ENCODE results near the gene WFDC8. TPM values are rescaled to one million over a fixed set of nuclear protein-coding genes. Genes with fewer than 3 reads are reported as not detected.

WFDC8 gene
- total RNA-seq, 1 experiment from 2014 or later: not detected

DNA sequence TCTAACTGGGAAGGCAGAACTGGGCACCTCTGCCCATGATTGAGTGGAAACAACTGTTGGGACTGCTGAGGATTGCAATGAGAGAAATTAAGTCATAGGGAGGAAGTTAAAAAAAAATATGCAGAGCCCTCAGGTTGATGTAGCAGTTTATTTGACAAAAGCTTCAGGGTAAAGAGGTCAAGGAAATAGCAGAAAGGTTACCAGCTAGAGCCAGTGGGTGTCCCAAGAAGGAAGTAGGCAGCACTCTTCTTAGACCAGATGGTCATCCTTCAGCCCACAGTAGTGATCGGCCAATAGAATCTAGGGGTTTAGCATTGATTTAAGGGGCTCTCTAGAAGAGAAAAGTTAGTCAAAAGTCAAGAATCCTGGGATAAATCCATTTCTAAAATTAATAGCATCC lies 28.7 kb upstream of the WFDC8 start:
- no peak overlapping the region for H3K4me2 ChIP-seq (ENCODE audit: low read length)
- no peaks in the 10 kb centered on the region for H3K79me2 ChIP-seq (ENCODE audit: low read length)
- TF ChIP-seq, protein P1, sequence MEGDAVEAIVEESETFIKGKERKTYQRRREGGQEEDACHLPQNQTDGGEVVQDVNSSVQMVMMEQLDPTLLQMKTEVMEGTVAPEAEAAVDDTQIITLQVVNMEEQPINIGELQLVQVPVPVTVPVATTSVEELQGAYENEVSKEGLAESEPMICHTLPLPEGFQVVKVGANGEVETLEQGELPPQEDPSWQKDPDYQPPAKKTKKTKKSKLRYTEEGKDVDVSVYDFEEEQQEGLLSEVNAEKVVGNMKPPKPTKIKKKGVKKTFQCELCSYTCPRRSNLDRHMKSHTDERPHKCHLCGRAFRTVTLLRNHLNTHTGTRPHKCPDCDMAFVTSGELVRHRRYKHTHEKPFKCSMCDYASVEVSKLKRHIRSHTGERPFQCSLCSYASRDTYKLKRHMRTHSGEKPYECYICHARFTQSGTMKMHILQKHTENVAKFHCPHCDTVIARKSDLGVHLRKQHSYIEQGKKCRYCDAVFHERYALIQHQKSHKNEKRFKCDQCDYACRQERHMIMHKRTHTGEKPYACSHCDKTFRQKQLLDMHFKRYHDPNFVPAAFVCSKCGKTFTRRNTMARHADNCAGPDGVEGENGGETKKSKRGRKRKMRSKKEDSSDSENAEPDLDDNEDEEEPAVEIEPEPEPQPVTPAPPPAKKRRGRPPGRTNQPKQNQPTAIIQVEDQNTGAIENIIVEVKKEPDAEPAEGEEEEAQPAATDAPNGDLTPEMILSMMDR (conservative IDR thresholded peaks at IDR 0.05; ENCODE audit: low read depth, low read length): no peak
- TF ChIP-seq EZH2 (IDR thresholded peaks at IDR 0.05; ENCODE audit: low read length, unreplicated experiment): no peak
- TF ChIP-seq EZH2phosphoT487 (IDR thresholded peaks at IDR 0.05; ENCODE audit: borderline replicate concordance, low read length): no peak
- H3K4me3 ChIP-seq (ENCODE audit: low read length): no peak overlapping the region
- no peaks in the 10 kb centered on the region for H3K9me2 ChIP-seq (replicated peaks; ENCODE audit: low read length)
- H3K4me1 ChIP-seq (ENCODE audit: insufficient read depth, low read length): peaks cover 23% of the 10 kb centered on the region
- peaks cover 5% of the 10 kb centered on the region for H3F3A ChIP-seq (ENCODE audit: low read length, unreplicated experiment)
- BruUV-seq (replicated peaks): no TSS peak
- no peak for DNase-seq
- intact Hi-C loops (cut with micrococcal nuclease): no loop called here
- 0 out of 2 replicates have a peak, but pooled peaks cover 10% of the 10 kb centered on the region for H3K27me3 ChIP-seq (ENCODE audit: low read length)
- CTCF ChIA-PET: no interaction called here
- POLR2A ChIA-PET (ENCODE audit: unreplicated experiment): no interaction called here
- 0 out of 2 replicates have a peak, but pooled peaks cover 4% of the 10 kb centered on the region for H3K9me3 ChIP-seq (ENCODE audit: low read length)
- H2AFZ ChIP-seq (ENCODE audit: low read length): no peak overlapping the region
- no peaks in the 10 kb centered on the region for H4K20me1 ChIP-seq (ENCODE audit: low read length)
- H3K27ac ChIP-seq (ENCODE audit: low read length): no peak overlapping the region
- no peak for ATAC-seq
- no peak overlapping the region for H3K9ac ChIP-seq (ENCODE audit: low read length)
- no peaks in the 10 kb centered on the region for H3K36me3 ChIP-seq (ENCODE audit: low read depth, low read length)

DNA sequence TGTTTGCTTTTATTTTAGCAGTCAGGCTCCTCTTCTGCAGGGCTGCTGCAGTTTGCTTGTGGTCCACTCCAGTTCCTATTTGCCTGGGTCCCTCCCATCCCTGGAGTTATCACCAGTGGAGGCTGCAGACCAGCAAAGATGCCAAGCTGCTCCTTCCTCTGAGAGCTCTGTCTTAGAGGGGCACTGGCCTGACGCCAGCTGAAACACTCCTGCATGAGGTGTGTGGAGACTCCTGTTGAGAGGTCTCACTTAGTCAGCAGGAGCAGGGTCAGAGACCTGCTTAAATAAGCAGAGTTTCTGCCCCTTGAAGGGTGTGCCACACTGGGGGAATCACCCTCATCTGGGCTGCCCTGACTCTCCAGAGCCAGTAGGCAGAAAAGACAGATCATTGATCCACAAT lies 16.2 kb upstream of the WFDC8 start:
- intact Hi-C loops (cut with micrococcal nuclease): no loop called here
- H3K4me3 ChIP-seq (ENCODE audit: low read length): no peak overlapping the region
- POLR2A ChIA-PET (ENCODE audit: unreplicated experiment): no interaction called here

DNA sequence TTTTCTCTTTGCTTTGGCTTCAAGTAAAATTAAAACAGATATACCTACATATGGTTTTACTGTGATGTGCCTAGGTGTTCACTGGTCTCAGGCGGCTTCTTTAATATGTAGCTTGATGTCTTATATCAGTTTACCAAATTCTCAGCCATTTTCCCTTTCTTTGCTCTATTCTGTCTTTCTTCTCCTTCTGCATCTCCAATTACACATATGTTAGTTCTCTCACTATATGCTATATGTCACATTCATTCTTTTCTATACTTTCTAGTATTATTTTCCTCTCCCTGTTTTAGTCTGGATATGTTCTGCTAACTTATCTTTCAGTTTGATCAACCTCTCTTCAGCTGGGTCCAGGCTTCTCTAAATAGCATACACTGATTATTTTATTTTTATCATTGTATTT lies 14.4 kb upstream of the WFDC8 start:
- H3K9me3 ChIP-seq (ENCODE audit: low read length): no peaks in the 10 kb centered on the region
- no peaks in the 10 kb centered on the region for H3K79me2 ChIP-seq (ENCODE audit: low read length)
- no peak overlapping the region for H2AFZ ChIP-seq (ENCODE audit: low read length)
- H3K4me3 ChIP-seq (ENCODE audit: low read length): no peak overlapping the region
- ChIA-PET POLR2A (ENCODE audit: unreplicated experiment) (interaction anchor here (0.6 kb wide), 1 partner anchor 379 kb away, joined by 7 read pairs; no protein-coding TSS in a partner anchor), CTCF (no interaction called here)
- BruUV-seq (replicated peaks): no TSS peak
- no peak overlapping the region for H3K4me2 ChIP-seq (ENCODE audit: low read length)
- no peaks in the 10 kb centered on the region for H3K4me1 ChIP-seq (ENCODE audit: insufficient read depth, low read length)
- H3K27ac ChIP-seq (ENCODE audit: low read length): no peak overlapping the region
- no peak overlapping the region for H3K9ac ChIP-seq (ENCODE audit: low read length)
- intact Hi-C loops (cut with micrococcal nuclease): no loop called here
- H3K36me3 ChIP-seq (ENCODE audit: low read depth, low read length): no peaks in the 10 kb centered on the region
- ATAC-seq (no peak), DNase-seq (no peak)
- TF ChIP-seq, protein P1 (conservative IDR thresholded peaks at IDR 0.05; ENCODE audit: low read depth, low read length): no peak
- no peaks in the 10 kb centered on the region for H3F3A ChIP-seq (ENCODE audit: low read length, unreplicated experiment)
- H3K27me3 ChIP-seq (ENCODE audit: low read length): peaks cover 21% of the 10 kb centered on the region; the same call in 1 of the 2 replicates
- H4K20me1 ChIP-seq (ENCODE audit: low read length): no peaks in the 10 kb centered on the region
- H3K9me2 ChIP-seq (replicated peaks; ENCODE audit: low read length): no peaks in the 10 kb centered on the region

More for the DNA sequence above, 16.2 kb upstream of the WFDC8 start:
- Histone ChIP-seq H3K27me3 (ENCODE audit: low read length) (peaks cover 21% of the 10 kb centered on the region; the same call in 1 of the 2 replicates), H3K4me1 (ENCODE audit: insufficient read depth, low read length) (no peaks in the 10 kb centered on the region), H4K20me1 (ENCODE audit: low read length) (no peaks in the 10 kb centered on the region), H3K9me3 (ENCODE audit: low read length) (no peaks in the 10 kb centered on the region), H3K27ac (ENCODE audit: low read length) (no peak overlapping the region), H3F3A (ENCODE audit: low read length, unreplicated experiment) (no peaks in the 10 kb centered on the region), H3K79me2 (ENCODE audit: low read length) (no peaks in the 10 kb centered on the region), H2AFZ (ENCODE audit: low read length) (no peak overlapping the region), H3K4me2 (ENCODE audit: low read length) (no peak overlapping the region), H3K9me2 (replicated peaks; ENCODE audit: low read length) (no peaks in the 10 kb centered on the region), H3K9ac (ENCODE audit: low read length) (no peak overlapping the region), H3K36me3 (ENCODE audit: low read depth, low read length) (no peaks in the 10 kb centered on the region)
- TF ChIP-seq, protein P1 (conservative IDR thresholded peaks at IDR 0.05; ENCODE audit: low read depth, low read length): no peak
- TF ChIP-seq EZH2 (IDR thresholded peaks at IDR 0.05; ENCODE audit: low read length, unreplicated experiment) (no peak), EZH2phosphoT487 (IDR thresholded peaks at IDR 0.05; ENCODE audit: borderline replicate concordance, low read length) (no peak)
- no peak for ATAC-seq
- no TSS peak for BruUV-seq (replicated peaks)
- CTCF ChIA-PET: no interaction called here
- no peak for DNase-seq
